Measurements from ENCODE around the gene PDIA4. TPM values are rescaled to one million over a fixed set of nuclear protein-coding genes. Genes with fewer than 3 reads are reported as not detected.
A peak's percentile ranks its signal among the peaks of the same experiment; 100 is the strongest.

Gene PDIA4
- total and polyA plus RNA-seq, 5 donors, result 24.4 to 69.2 (median 43.8) TPM

- Histone ChIP-seq H3K9me3 (ENCODE audit: control insufficient read depth, low read length) (no peaks in the 10 kb centered on the region), H3K4me1 (ENCODE audit: control insufficient read depth, insufficient read depth, low read length) (no peaks in the 10 kb centered on the region), H3K4me3 (ENCODE audit: low read length) (peak overlapping the region; percentile 97), H3K27me3 (ENCODE audit: control insufficient read depth, insufficient read depth) (no peaks in the 10 kb centered on the region), H3K27ac (ENCODE audit: low read length) (peak overlapping the region; percentile 25)
- no peak for DNase-seq
- no peak for ATAC-seq
- intact Hi-C loops (cut with DNase I), result loop anchor here (2.0 to 10.0 kb wide), 8 partner anchors 80 to 700 kb away; partner anchors contain the start of genes CUL1 (in 2 of the 4) and EZH2 (in 1 of the 4)
- WGBS, result 46% methylated on average over 15 of the region's 15 CpGs
Observed at GRCh38 chr7:148964483-148965267, 63.6 kb downstream of the PDIA4 start.

DNA sequence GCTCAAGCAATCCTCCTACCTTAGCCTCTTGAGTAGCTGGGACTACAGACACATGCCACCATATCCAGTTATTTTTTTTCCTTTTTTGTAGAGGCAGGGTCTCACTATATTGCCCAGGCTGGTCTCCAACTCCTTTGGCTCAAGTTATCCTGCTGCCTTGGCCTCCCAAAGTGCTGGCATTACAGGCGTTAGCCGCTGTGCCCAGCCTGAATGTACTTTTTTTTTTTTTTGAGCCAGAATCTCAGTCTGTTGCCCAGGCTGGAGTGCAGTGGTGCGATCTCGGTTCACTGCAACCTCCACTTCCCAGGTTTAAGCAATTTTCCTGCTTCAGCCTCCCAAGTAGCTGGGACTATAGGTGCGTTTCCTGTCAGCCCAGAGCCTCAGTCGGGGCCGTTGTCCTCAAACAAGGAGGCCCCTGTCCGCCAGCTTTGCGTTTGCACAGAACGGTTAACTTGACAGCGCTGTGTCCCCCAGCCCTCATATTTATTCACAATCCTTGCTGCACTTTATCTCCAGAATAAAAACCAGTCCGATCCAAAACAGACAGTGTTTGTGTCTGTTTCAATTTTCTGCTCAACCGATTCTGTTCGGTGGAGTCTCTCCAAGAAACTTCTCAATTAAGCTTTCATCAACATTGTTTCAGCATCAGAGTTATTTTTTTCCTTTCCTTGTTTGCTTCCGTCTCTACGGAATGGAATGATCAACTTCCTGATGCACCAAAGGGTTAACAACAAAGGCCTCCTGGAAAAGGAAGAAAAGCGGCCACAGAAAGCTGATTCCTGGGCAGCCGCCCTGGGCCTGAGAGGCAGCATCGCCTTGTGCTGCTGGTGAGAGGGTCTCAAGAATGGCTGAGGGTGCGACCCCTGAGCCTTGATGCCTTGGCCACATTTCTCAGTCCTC is 64.5 kb downstream of the PDIA4 start:
- no peaks in the 10 kb centered on the region for H3K9me3 ChIP-seq (ENCODE audit: control insufficient read depth, low read length)
- intact Hi-C loops (cut with DNase I), result loop anchor here (2.0 to 10.0 kb wide), 8 partner anchors 79 to 699 kb away; partner anchors contain the start of genes CUL1 (in 2 of the 4) and EZH2 (in 1 of the 4)
- DNase-seq, result peak in 1 of 3 donors; percentile 44
- H3K4me1 ChIP-seq (ENCODE audit: control insufficient read depth, insufficient read depth, low read length), result no peaks in the 10 kb centered on the region
- ATAC-seq, result peak; percentile 3 to 10
- peak overlapping the region; percentile 49 for H3K27ac ChIP-seq (ENCODE audit: low read length)
- 28% methylated on average over 20 of the region's 20 CpGs for WGBS
- peak overlapping the region; percentile 97 for H3K4me3 ChIP-seq (ENCODE audit: low read length)
- H3K27me3 ChIP-seq (ENCODE audit: control insufficient read depth, insufficient read depth), result no peaks in the 10 kb centered on the region

GRCh38 chr7:148962823-148963582 is 65.3 kb downstream of the PDIA4 start:
- intact Hi-C loops (cut with DNase I), result loop anchor here (5.0 to 10.0 kb wide), 7 partner anchors 78 to 698 kb away; partner anchors contain the start of genes CUL1 (in 2 of the 4) and EZH2 (in 1 of the 4)
- Histone ChIP-seq H3K4me3 (ENCODE audit: low read length) (peak overlapping the region; percentile 97), H3K27me3 (ENCODE audit: control insufficient read depth, insufficient read depth) (no peaks in the 10 kb centered on the region), H3K9me3 (ENCODE audit: control insufficient read depth, low read length) (no peaks in the 10 kb centered on the region), H3K27ac (ENCODE audit: low read length) (peak overlapping the region; percentile 49), H3K4me1 (ENCODE audit: control insufficient read depth, insufficient read depth, low read length) (no peaks in the 10 kb centered on the region)
- peak; percentile 79 to 89 for ATAC-seq
- under 1% methylated on average over 5 of the region's 5 CpGs for WGBS
- DNase-seq, result peak; percentile 67 to 85 (median 80)

- WGBS, result 13% methylated on average over 5 of the region's 5 CpGs
- H3K27me3 ChIP-seq (ENCODE audit: control insufficient read depth, insufficient read depth), result no peaks in the 10 kb centered on the region
- no peak for DNase-seq
- ATAC-seq, result no peak
- no peak overlapping the region for H3K27ac ChIP-seq (ENCODE audit: low read length)
- H3K4me1 ChIP-seq (ENCODE audit: control insufficient read depth, insufficient read depth, low read length), result no peaks in the 10 kb centered on the region
- intact Hi-C loops (cut with DNase I), result loop anchor here (5.0 to 10.0 kb wide), 7 partner anchors 78 to 698 kb away; partner anchors contain the start of genes CUL1 (in 2 of the 4) and EZH2 (in 1 of the 4)
- H3K9me3 ChIP-seq (ENCODE audit: control insufficient read depth, low read length), result no peaks in the 10 kb centered on the region
- peak overlapping the region; percentile 97 for H3K4me3 ChIP-seq (ENCODE audit: low read length)
Observed at GRCh38 chr7:148962440-148962822, 65.9 kb downstream of the PDIA4 start.

DNA sequence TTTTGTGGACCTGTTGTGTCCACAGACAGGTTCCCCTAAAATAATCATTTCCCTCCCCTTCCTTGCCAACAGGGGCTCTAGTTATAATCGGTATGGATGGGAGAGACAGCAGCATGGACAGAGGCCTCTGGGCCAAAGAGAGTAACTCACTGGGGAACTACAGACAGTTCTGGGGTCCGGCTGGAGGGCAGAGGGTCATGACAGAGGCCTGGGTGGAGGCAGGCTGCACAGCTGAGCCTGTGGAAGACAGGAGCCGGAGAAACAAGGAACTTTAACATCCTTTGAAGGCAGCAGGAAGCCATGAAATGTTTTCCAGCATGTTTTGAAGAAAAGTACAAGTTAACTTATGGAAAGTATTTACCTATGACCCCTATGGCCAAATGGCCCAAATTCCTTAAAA is 68.6 kb downstream of the PDIA4 start:
- intact Hi-C loops (cut with DNase I), result loop anchor here (5.0 to 10.0 kb wide), 7 partner anchors 75 to 695 kb away; partner anchors contain the start of genes CUL1 (in 2 of the 4) and EZH2 (in 1 of the 4)
- no peak overlapping the region for H3K4me3 ChIP-seq (ENCODE audit: low read length)
- 74% methylated on average over 3 of the region's 3 CpGs for WGBS
- no peaks in the 10 kb centered on the region for H3K27me3 ChIP-seq (ENCODE audit: control insufficient read depth, insufficient read depth)
- ATAC-seq (no peak), DNase-seq (no peak)
- no peak overlapping the region for H3K27ac ChIP-seq (ENCODE audit: low read length)
- H3K4me1 ChIP-seq (ENCODE audit: control insufficient read depth, insufficient read depth, low read length), result no peaks in the 10 kb centered on the region
- no peaks in the 10 kb centered on the region for H3K9me3 ChIP-seq (ENCODE audit: control insufficient read depth, low read length)

GRCh38 chr7:148958061-148958460 is 70.2 kb downstream of the PDIA4 start:
- H3K27me3 ChIP-seq (ENCODE audit: control insufficient read depth, insufficient read depth), result no peaks in the 10 kb centered on the region
- H3K4me1 ChIP-seq (ENCODE audit: control insufficient read depth, insufficient read depth, low read length), result no peaks in the 10 kb centered on the region
- no peak overlapping the region for H3K27ac ChIP-seq (ENCODE audit: low read length)
- no peaks in the 10 kb centered on the region for H3K9me3 ChIP-seq (ENCODE audit: control insufficient read depth, low read length)
- intact Hi-C loops (cut with DNase I), result no loop called here
- H3K4me3 ChIP-seq (ENCODE audit: low read length), result no peak overlapping the region
- no peak for ATAC-seq
- 85% methylated on average over 9 of the region's 9 CpGs for WGBS
- no peak for DNase-seq

GRCh38 chr7:148954766-148955165 is 73.5 kb downstream of the PDIA4 start:
- Histone ChIP-seq H3K27me3 (ENCODE audit: control insufficient read depth, insufficient read depth) (no peaks in the 10 kb centered on the region), H3K9me3 (ENCODE audit: control insufficient read depth, low read length) (no peaks in the 10 kb centered on the region), H3K27ac (ENCODE audit: low read length) (no peak overlapping the region), H3K4me1 (ENCODE audit: control insufficient read depth, insufficient read depth, low read length) (no peaks in the 10 kb centered on the region), H3K4me3 (ENCODE audit: low read length) (no peak overlapping the region)
- DNase-seq (no peak), ATAC-seq (no peak)
- intact Hi-C loops (cut with DNase I), result no loop called here
- 90% methylated on average over 10 of the region's 10 CpGs for WGBS

GRCh38 chr7:148953676-148954075 is 74.6 kb downstream of the PDIA4 start:
- H3K4me1 ChIP-seq (ENCODE audit: control insufficient read depth, insufficient read depth, low read length), result no peaks in the 10 kb centered on the region
- H3K27ac ChIP-seq (ENCODE audit: low read length), result no peak overlapping the region
- intact Hi-C loops (cut with DNase I), result no loop called here
- H3K9me3 ChIP-seq (ENCODE audit: control insufficient read depth, low read length), result no peaks in the 10 kb centered on the region
- 93% methylated on average over 3 of the region's 3 CpGs for WGBS
- H3K27me3 ChIP-seq (ENCODE audit: control insufficient read depth, insufficient read depth), result no peaks in the 10 kb centered on the region
- no peak overlapping the region for H3K4me3 ChIP-seq (ENCODE audit: low read length)
- ATAC-seq (no peak), DNase-seq (no peak)
